Daoy (cell line): ENCODE measurements around the gene AATK. TPM values are rescaled to one million over a fixed set of nuclear protein-coding genes. Genes with fewer than 3 reads are reported as not detected.

ENCODE experiments used
- DNase-seq: peaks from one replicate; pipeline ENCODE4 v3.0.0-alpha.2; 2015; ENCODE audit warnings: low read depth
- total RNA-seq: library from RNA; depleted of rRNA; stranded (reverse); fragments of >200 nt; shearing (Covaris generic); gene quantifications from 2 replicates; pipeline ENCODE4 v1.2.3, GENCODE V29; 2014

The AATK gene
- total RNA-seq, 1 experiment from 2014 or later = 0.17 TPM

DNA sequence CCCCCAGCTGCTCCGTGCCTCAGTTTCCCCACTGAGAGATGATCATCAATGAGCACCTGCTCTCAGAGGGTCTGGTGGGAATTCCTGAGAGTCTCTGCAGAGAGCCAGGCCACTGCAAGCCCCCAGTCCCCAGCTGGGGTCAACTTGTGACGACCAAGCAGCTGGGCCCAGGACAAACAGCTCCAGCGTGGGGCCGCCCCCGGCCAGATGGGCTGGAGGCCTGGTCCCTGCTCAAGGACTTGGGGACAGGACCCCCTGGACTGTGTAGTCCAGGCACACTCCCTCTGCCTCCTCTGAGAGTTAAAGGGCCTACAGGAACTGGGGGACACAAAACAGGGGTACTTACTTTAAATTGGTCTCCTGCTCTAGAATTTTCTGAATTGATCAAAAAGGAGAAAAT is 16.6 kb upstream of the AATK start:
- no peak for DNase-seq

DNA sequence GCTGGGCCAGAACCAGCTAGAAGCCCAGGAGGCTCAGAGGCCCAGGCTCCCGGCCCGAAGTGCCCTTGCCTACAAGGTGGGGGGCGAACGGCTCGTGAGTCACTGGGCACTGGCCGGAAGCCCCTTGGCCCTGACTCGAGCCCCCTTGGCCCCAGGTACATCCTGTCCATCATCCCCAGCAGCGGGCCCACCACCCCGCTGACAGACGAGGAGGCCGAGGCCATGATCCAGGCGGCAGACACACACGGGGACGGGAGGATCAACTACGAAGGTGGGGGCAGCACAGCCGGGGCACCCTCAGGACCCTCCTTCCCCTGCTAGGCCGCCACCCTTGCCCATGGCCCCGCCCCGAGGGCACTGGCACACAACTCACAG is 15.8 kb upstream of the AATK start:
- DNase-seq = no peak

GRCh38 chr17:81180836-81181810 is 15.1 kb upstream of the AATK start:
- DNase-seq = no peak

GRCh38 chr17:81179861-81180260 is 13.8 kb upstream of the AATK start:
- DNase-seq = no peak

GRCh38 chr17:81179220-81179619 is 13.2 kb upstream of the AATK start:
- DNase-seq = no peak

GRCh38 chr17:81178136-81179091 is 12.4 kb upstream of the AATK start:
- DNase-seq = no peak

- DNase-seq = no peak
These were observed 10.6 kb upstream of the AATK start for GRCh38 chr17:81176666-81177065.

GRCh38 chr17:81173762-81174155 is 7.7 kb upstream of the AATK start:
- no peak for DNase-seq

DNA sequence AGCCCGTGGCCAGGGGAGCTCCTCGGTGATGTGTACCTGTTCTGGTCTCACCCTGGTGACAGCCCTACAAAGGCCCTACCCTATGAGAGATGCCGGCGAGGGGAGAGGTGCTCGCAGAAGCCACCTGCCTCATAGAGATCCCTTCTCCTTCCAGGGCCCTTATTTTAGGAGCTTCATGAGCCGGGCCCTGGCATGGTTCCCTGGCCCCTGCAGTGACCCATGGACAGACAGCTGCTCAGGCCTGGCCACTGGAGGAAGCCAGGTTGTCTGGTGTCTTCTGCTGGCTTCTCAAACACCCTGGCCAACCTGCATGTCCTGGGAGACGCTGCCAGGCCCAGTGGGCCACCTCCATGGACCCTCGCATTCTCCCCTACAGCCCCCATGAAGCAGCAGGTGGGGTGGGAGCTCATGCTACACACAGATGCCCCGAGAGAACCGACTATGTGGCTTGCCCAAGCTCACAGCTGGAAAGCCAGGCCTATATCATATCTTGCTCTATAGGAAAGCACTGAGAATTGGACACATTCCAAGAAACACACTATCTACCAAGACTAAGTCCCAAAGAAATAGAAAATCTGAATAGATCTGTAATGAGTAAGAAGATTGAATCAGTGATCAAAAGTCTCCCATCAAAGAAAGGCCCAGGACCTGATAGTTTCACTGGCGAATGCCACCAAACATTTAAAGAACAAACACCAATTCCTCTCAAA is 7.2 kb upstream of the AATK start:
- no peak for DNase-seq

GRCh38 chr17:81171941-81172340 is 5.9 kb upstream of the AATK start:
- no peak for DNase-seq

- no peak for DNase-seq
These were observed 4.9 kb upstream of the AATK start for GRCh38 chr17:81170727-81171494.

- no peak for DNase-seq
These were observed 3.9 kb upstream of the AATK start for GRCh38 chr17:81169870-81170309.

GRCh38 chr17:81167638-81168037 is 1.6 kb upstream of the AATK start:
- no peak for DNase-seq

- no peak for DNase-seq
These were observed 1.1 kb upstream of the AATK start for GRCh38 chr17:81167194-81167524.

GRCh38 chr17:81165246-81166032 is 582 bp downstream of the AATK start, which contains the start of gene PVALEF:
TSS of gene PVALEF (plus strand) at chr17:81165507. CDS start at chr17:81181227, 15,720 bp downstream.
- no peak for DNase-seq

DNA sequence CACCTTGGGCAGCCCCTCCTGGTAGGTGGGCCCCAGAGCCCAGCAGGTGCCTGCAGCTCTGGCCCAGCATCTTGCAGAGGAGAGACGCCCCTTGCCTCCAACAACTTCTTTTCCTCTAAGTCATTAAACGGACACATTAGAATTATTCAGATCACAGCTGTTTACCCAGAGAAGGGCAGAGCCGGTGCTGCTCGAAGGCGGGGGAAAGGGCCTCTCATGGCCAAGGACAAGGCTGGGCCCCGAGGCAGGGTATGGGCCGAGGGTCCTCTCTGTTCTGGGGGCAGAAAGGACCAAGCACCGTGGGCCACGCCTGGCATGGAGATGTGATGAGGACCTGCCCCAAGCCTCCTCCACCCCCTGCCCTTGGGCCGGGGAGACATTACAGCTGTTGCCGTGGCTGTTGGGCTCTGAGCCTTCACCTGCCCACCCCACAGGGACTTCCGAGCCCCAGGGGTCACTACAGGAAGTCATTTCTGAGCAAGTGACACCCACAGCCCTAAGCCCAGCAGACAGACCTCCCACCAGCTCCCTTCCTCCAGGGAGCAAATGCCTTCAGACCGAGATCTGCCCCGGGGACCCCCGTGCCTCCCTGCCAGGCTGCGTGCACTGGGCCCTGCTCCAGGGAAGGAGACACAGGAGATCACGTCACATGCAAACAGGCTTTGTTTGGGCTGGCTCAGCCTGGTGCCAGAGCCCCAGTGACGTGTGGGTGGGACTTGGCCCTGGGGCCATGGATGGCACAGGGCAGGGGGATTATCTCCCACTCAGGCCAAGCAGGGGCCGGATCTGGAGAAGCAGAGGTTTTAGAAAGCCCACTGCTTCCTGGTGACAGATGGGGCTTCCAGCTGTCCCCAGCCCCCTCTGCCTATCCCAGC is 1.4 kb downstream of the AATK start:
- no peak for DNase-seq

DNA sequence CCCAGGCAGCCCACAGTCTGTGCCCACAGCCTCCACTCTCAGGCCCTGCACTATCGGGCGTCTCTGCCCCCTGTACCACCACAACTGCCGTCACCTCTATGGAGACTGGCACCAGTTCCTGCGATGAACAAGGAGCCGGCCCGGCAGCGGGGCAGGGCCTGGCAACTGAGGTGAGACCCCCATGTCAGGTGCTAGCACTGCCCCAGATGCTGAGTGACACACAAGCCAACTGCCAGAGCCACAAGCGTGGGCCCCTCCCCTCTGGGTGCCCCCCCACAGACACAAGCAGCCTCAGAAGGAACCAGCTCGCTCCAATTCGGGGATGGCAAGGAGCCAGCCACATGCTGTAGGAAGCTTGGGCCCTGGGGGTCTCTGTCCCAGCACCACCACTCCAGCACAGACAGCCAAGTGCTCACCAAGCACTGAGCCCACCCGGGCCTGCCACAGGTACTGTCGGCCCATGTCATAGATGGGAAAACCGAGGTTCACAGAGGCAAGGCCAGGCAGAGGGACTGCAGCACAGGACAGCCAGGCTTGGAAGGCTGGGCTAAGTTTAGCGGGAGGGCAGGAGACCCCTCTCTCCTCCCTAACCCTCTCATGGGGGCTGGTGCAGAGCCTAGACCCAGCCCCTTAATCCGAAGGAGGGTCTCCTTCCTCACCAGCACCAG is 2.2 kb downstream of the AATK start:
- no peak for DNase-seq

DNA sequence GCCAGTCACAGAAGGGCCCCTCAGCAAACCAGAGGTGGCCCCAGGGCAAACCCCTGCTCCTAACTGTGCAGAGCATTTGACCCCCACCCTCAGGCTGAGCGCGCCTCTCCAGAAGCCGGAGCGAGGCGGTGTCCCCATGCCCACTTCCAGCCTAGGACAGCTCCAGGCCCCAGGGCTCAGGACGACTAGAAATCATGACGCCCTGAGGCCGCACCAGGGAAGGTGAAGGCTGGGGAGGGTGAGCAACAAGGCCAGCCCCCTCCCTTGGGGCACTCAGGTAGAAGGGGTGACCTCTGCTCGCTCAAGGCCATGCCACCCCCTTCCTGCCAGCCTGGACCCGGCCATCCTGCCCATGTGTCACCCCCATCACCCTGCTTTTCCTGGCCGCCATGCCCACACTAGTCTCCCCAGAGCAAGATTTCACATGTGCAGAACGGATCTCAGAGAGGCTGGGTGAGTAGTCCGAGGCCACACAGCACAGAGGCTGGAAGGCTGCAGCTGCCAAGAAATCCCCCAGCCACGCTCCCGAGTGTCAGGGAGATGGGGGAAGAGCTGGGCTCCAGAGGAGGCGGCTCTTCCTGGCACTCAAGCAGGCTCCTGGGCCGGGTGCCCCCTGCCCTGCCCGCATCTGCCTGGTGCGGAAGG is 2.8 kb downstream of the AATK start:
- DNase-seq = no peak
